SK-N-SH treated with all-trans-retinoic acid at 6 μM for 48 hours (cell line): Measurements from ENCODE around the gene EFNB1.

Experiments used
- BACH2 ChIP-seq: fragments of 250-450 bp; sonication (Bioruptor Pico); IDR thresholded peaks from 2 replicates; pipeline ENCODE4 v1.9.0; 2021; ENCODE audit warnings: mild to moderate bottlenecking, borderline replicate concordance
- CREB5 ChIP-seq: fragments of 250-450 bp; sonication (Bioruptor Pico); IDR thresholded peaks from 2 replicates; pipeline ENCODE4 v1.5.1; 2020; ENCODE audit warnings: low read depth, mild to moderate bottlenecking, moderate library complexity
- CSRNP3 ChIP-seq: fragments of 250-450 bp; sonication (Bioruptor Pico); IDR thresholded peaks from 2 replicates; pipeline ENCODE4 v1.5.1; 2021; ENCODE audit warnings: mild to moderate bottlenecking, moderate library complexity
- ESRRG ChIP-seq: fragments of 250-450 bp; sonication (Bioruptor Pico); IDR thresholded peaks from 2 replicates; pipeline ENCODE4 v1.6.1; 2021; ENCODE audit warnings: mild to moderate bottlenecking
- GLIS3 ChIP-seq: fragments of 250-450 bp; sonication (Bioruptor Pico); IDR thresholded peaks from 2 replicates; pipeline ENCODE4 v1.5.0; 2020; ENCODE audit warnings: mild to moderate bottlenecking, moderate library complexity
- ISL1 ChIP-seq: fragments of 250-450 bp; sonication (Bioruptor Pico); IDR thresholded peaks from 2 replicates; pipeline ENCODE4 v2.1.2; 2022; ENCODE audit warnings: mild to moderate bottlenecking, moderate library complexity
- PATZ1 ChIP-seq: fragments of 250-450 bp; sonication (Bioruptor Pico); IDR thresholded peaks from 2 replicates; pipeline ENCODE4 v1.8.0; 2020; ENCODE audit warnings: mild to moderate bottlenecking, moderate library complexity, borderline replicate concordance
- SNAI2 ChIP-seq: fragments of 250-450 bp; sonication (Bioruptor Pico); IDR thresholded peaks from 2 replicates; pipeline ENCODE4 v1.5.0; 2020; ENCODE audit warnings: mild to moderate bottlenecking, moderate library complexity
- TCF4 ChIP-seq: fragments of 250-450 bp; sonication (Bioruptor Pico); IDR thresholded peaks from 2 replicates; pipeline ENCODE4 v1.8.0; 2021; ENCODE audit warnings: mild to moderate bottlenecking, moderate library complexity, borderline replicate concordance
- ZFP3 ChIP-seq: fragments of 250-450 bp; sonication (Bioruptor Pico); IDR thresholded peaks from 2 replicates; pipeline ENCODE4 v1.5.0; 2020; ENCODE audit warnings: mild to moderate bottlenecking, moderate library complexity
- ZFP30 ChIP-seq: fragments of 450-650 bp; formaldehyde crosslinking; IDR thresholded peaks from 2 replicates; pipeline ENCODE4 v1.5.0; 2022; ENCODE audit warnings: mild to moderate bottlenecking, moderate library complexity
- ZNF565 ChIP-seq: fragments of 450-650 bp; formaldehyde crosslinking; conservative IDR thresholded peaks from 2 replicates; pipeline ENCODE4 v1.5.0; 2020; ENCODE audit warnings: low read depth, mild to moderate bottlenecking, moderate library complexity
- ZNF70 ChIP-seq: fragments of 450-650 bp; formaldehyde crosslinking; IDR thresholded peaks from 2 replicates; pipeline ENCODE4 v1.5.0; 2020; ENCODE audit warnings: mild to moderate bottlenecking, moderate library complexity

GRCh38 chrX:68823413-68824151 is 5.2 kb upstream of the EFNB1 start:
- TF ChIP-seq ZFP30 (CRISPR knock-in tag) (no peak), PATZ1 (CRISPR knock-in tag) (no peak), TCF4 (CRISPR knock-in tag) (no peak), CREB5 (CRISPR knock-in tag) (no peak), ESRRG (CRISPR knock-in tag) (no peak), ZFP3 (CRISPR knock-in tag) (no peak), ZNF565 (CRISPR knock-in tag) (no peak), BACH2 (CRISPR knock-in tag) (no peak), GLIS3 (no peak), SNAI2 (CRISPR knock-in tag) (no peak), ZNF70 (no peak), ISL1 (CRISPR knock-in tag) (no peak), CSRNP3 (CRISPR knock-in tag) (no peak)
